H1 (cell line): Measurements from ENCODE around the gene TOR1A. TPM values are rescaled to one million over a fixed set of nuclear protein-coding genes. Genes with fewer than 3 reads are reported as not detected.

Experiments
- CBX5 ChIP-seq: fragments of 300-800, 300-1000 bp; sonication (generic); IDR thresholded peaks from 2 replicates; pipeline ENCODE4 v1.7.1; 2016; ENCODE audit warnings: antibody characterized with exemption, low read length, low read depth
- CEBPB ChIP-seq: IDR thresholded peaks from 2 replicates; pipeline ENCODE4 v1.6.1; 2012; ENCODE audit warnings: low read depth, low read length
- CTBP2 ChIP-seq: IDR thresholded peaks from 2 replicates; pipeline ENCODE4 v1.7.0; 2011; ENCODE audit warnings: borderline replicate concordance, mild to moderate bottlenecking, moderate library complexity, mixed read lengths, low read length; ENCODE audit not compliant: insufficient read depth, insufficient read length
- KDM4A ChIP-seq: IDR thresholded peaks from one replicate; pipeline ENCODE4 v1.7.1; 2012; ENCODE audit warnings: low read depth, mild to moderate bottlenecking, moderate library complexity, low read length, inconsistent platforms; ENCODE audit not compliant: severe bottlenecking
- MAFK ChIP-seq: IDR thresholded peaks from 2 replicates; pipeline ENCODE4 v1.6.1; 2012; ENCODE audit warnings: low read depth, mild to moderate bottlenecking, improper control_type of control experiment, low read length
- ZNF274 ChIP-seq: IDR thresholded peaks from 2 replicates; pipeline ENCODE4 v1.7.0; 2012; ENCODE audit warnings: low read length, borderline replicate concordance; ENCODE audit errors: extremely low read depth
- polyA plus RNA-seq, 7 experiments: library from polyadenylated mRNA; depleted of rRNA in 3 of 7; stranded (reverse) in 5 of 7; unstranded in 2 of 7; fragments of >200 nt in 5 of 7; fragments of 200-250 nt in 2 of 7; gene quantifications; 1 replicate in 5 of 7; 2 replicates in 1 of 7; 4 replicates in 1 of 7; pipeline versions ENCODE4 v1.2.1 to v1.2.3, GENCODE V29; 2011 to 2013; ENCODE audit warnings: missing spikeins in 2 of 7, mixed read lengths in 2 of 7
- total RNA-seq: library from RNA; stranded (reverse); fragmentation: NEBNext Ultra II Directional; extraction: Animal tissue kit (Norgen Biotek cat#: 25700); gene quantifications from 2 replicates; pipeline ENCODE4 v1.2.1, GENCODE V29; 2021

TOR1A gene
- total and polyA plus RNA-seq, 2 of the 8 experiments (the other 6 are each of a cell fraction or from before 2014, with no cell fraction given): 37.6 to 46.7 TPM

GRCh38 chr9:129786481-129786880 is 37.5 kb downstream of the TOR1A start (continued):
- TF ChIP-seq CBX5: no peak
- no peak for TF ChIP-seq CEBPB
- no peak for TF ChIP-seq ZNF274
- TF ChIP-seq KDM4A: no peak
- TF ChIP-seq MAFK: no peak
- no peak for TF ChIP-seq CTBP2
- TF ChIP-seq, all 59 proteins: peak for 0
